AG04450 (cell line): ENCODE results near the gene SORBS2. TPM values are rescaled to one million over a fixed set of nuclear protein-coding genes. Genes with fewer than 3 reads are reported as not detected.
A peak's percentile ranks its signal among the peaks of the same experiment; 100 is the strongest.

Experiments
- CTCF ChIA-PET: fragments of 300-600, 350-600 bp; formaldehyde crosslinking; extraction: SDS; loops from one replicate; lab custom pipeline; 2022; ENCODE audit warnings: antibody characterized with exemption, inconsistent platforms; lab: Charles Lee
- POLR2A ChIA-PET: fragments of 350-600 bp; formaldehyde crosslinking; extraction: SDS; loops from one replicate; lab custom pipeline; 2021; ENCODE audit warnings: antibody characterized with exemption, inconsistent platforms; lab: Yijun Ruan, JAX
- DNase-seq: peaks from one replicate; pipeline ENCODE4 v3.0.0-alpha.2; 2011; ENCODE audit warnings: low read depth, low spot score
- H3K27ac ChIP-seq: one replicate; pipeline ENCODE4 v1.5.1; 2012; ENCODE audit warnings: low read depth, low read length, control low read depth
- H3K27me3 ChIP-seq: one replicate; pipeline ENCODE4 v1.6.0; 2012; ENCODE audit warnings: low read length; ENCODE audit not compliant: control insufficient read depth, insufficient read depth
- H3K4me3 ChIP-seq: 2 replicates; pipeline ENCODE4 v1.5.1; 2011; ENCODE audit warnings: mild to moderate bottlenecking, low read depth, low read length, control low read depth
- H3K9me3 ChIP-seq: 2 replicates; pipeline ENCODE4 v1.5.1; 2012; ENCODE audit warnings: low read length; ENCODE audit not compliant: control insufficient read depth, insufficient read depth
- polyA plus RNA-seq: library from polyadenylated mRNA; depleted of rRNA; stranded (reverse); fragments of >200 nt; gene quantifications from 2 replicates; pipeline ENCODE4 v1.2.3, GENCODE V29; 2011
- TF ChIP-seq, protein P1 (sequence below): IDR thresholded peaks from 2 replicates; pipeline ENCODE4 v1.5.1; 2011; ENCODE audit warnings: low read depth, low read length, control low read depth, inconsistent platforms

Gene SORBS2
- polyA plus RNA-seq, 1 experiment = not detected

DNA sequence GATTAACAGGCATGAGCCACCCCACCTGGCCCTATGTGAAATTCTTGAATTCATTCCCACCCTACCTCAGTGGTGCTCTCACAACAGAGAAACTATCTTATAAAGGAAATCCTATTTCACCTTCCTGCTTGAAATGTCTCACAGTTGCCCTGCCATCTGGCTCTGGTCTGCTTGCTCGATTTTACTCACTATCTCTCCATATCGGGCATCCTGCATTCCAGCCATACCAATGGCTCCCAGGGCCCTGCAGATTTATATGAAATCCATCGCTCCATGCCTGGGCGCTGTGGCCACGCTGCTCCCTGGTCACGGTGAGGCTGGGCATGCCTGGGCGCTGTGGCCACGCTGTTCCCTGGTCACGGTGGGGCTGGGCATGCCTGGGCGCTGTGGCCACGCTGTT is 15.8 kb downstream of the SORBS2 start:
- TF ChIP-seq, protein P1, sequence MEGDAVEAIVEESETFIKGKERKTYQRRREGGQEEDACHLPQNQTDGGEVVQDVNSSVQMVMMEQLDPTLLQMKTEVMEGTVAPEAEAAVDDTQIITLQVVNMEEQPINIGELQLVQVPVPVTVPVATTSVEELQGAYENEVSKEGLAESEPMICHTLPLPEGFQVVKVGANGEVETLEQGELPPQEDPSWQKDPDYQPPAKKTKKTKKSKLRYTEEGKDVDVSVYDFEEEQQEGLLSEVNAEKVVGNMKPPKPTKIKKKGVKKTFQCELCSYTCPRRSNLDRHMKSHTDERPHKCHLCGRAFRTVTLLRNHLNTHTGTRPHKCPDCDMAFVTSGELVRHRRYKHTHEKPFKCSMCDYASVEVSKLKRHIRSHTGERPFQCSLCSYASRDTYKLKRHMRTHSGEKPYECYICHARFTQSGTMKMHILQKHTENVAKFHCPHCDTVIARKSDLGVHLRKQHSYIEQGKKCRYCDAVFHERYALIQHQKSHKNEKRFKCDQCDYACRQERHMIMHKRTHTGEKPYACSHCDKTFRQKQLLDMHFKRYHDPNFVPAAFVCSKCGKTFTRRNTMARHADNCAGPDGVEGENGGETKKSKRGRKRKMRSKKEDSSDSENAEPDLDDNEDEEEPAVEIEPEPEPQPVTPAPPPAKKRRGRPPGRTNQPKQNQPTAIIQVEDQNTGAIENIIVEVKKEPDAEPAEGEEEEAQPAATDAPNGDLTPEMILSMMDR = no peak
- POLR2A ChIA-PET = no interaction called here
- no peak overlapping the region for H3K4me3 ChIP-seq
- H3K9me3 ChIP-seq = no peaks in the 10 kb centered on the region; the same call in 1 of the 2 replicates
- peaks cover 3% of the 10 kb centered on the region for H3K27me3 ChIP-seq
- DNase-seq = no peak
- H3K27ac ChIP-seq = no peak overlapping the region
- CTCF ChIA-PET = no interaction called here

DNA sequence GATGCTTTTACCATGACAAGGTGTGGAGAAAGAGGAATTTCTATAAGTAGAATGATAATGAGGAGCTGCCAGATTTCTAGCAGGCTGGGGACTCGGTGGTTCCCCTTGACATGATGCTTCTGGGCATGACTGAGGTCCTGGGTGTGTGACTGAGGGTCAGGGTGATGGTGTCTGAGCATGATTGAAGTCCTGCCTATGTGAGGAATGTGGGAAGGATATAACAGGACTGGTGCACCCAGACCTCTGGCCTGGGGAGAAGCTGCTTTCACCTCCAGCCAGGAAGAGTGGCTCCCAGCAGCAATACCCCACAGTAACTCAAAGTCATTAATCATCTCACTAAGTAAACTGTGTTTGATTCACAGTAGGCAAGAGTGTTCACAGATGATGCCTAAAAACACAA is 17.4 kb downstream of the SORBS2 start:
- TF ChIP-seq, protein P1 = no peak
- DNase-seq = no peak
- ChIA-PET CTCF (no interaction called here), POLR2A (interaction anchor here (1.3 kb wide), 1 partner anchor 45 kb away, joined by 3 read pairs; no protein-coding TSS in a partner anchor)
- H3K27me3 ChIP-seq = peaks cover 3% of the 10 kb centered on the region
- H3K4me3 ChIP-seq = no peak overlapping the region
- H3K9me3 ChIP-seq = no peaks in the 10 kb centered on the region; the same call in 1 of the 2 replicates
- H3K27ac ChIP-seq = no peak overlapping the region

DNA sequence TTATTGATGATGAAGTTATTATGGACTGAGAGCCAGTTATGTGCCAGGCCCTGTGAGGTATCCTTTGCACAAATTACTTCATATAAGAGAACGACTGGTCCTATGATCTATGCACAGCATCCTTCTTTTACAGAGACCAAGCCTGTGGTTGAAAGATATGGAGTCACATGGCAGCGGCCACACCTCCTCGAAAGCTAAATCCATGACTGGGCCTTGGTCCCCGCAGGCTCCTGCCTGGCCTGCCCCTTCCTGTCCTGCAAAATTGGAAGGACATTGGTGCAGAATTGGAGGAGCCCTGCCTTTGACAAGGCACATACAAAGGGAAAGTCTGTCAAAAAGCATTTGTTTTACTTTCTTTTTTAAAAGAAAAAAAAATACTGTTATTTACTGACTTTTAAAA is 18.3 kb downstream of the SORBS2 start:
- Histone ChIP-seq H3K9me3 (no peaks in the 10 kb centered on the region; the same call in 1 of the 2 replicates), H3K4me3 (no peak overlapping the region), H3K27ac (no peak overlapping the region), H3K27me3 (peaks cover 3% of the 10 kb centered on the region)
- ChIA-PET POLR2A (interaction anchor here (1.3 kb wide), 1 partner anchor 45 kb away, joined by 3 read pairs; no protein-coding TSS in a partner anchor), CTCF (no interaction called here)
- TF ChIP-seq, protein P1 = no peak
- no peak for DNase-seq

DNA sequence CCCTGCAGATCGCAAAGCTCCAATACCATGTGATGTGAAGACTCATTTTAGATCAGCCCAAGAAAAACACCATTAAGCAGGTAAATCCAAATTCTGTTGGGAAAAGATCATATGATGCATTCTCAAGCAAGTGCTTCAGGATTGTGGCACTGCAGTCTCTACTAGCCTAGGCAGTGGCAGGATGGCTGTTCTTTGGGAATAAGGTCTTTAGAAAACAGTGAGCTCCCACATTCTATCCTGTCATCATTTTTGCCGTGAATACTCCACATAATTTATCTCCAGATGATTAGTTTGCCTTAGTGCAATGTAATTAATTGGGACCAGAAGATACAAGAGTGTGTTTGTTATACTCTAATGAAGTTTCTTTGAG is 18.9 kb downstream of the SORBS2 start:
- ChIA-PET CTCF (no interaction called here), POLR2A (no interaction called here)
- no peak overlapping the region for H3K4me3 ChIP-seq
- TF ChIP-seq, protein P1 = no peak
- no peak overlapping the region for H3K27ac ChIP-seq
- no peaks in the 10 kb centered on the region; the same call in 1 of the 2 replicates for H3K9me3 ChIP-seq
- peaks cover 3% of the 10 kb centered on the region for H3K27me3 ChIP-seq
- DNase-seq = no peak

DNA sequence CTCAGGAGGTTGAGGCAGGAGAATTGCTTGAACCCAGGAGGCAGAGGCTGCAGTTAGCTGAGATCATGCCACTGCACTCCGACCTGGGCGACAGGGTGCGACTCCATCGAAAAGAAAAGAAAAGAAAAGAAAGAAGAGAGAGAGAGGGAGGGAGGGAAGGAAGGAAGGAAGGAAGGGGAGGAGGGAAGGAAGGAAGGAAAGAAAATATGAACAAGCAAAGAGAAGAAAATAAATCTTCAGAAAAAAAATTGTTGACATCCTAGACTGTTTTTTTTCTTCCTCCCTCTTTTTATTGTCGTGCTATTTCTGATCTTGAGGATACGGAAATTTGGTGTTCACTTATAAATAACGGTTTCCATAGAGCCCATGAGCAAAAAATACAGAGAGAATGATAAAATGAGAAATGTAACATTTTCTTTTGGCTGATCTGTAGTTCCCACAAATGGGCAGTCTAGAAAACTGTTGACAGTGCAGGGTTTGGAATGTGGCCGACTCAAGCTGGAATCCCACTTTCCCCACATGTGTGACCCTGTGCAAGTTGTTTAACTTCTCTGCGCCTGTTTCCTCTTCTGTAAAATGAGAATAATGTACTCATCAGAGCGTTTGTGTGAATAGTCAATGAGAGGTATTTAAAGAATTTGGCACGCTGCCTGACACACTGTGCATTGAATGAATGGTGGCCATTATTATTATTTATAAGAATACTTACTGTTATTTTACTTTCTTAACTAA is 19.4 kb downstream of the SORBS2 start:
- CTCF ChIA-PET = interaction anchor here (0.6 kb wide), 1 partner anchor 399 kb away, joined by 4 read pairs; the partner anchor contains the start of gene CYP4V2
- H3K27ac ChIP-seq = no peak overlapping the region
- TF ChIP-seq, protein P1 = no peak

More for the DNA sequence above, 19.4 kb downstream of the SORBS2 start:
- Histone ChIP-seq H3K9me3 (no peaks in the 10 kb centered on the region; the same call in 1 of the 2 replicates), H3K4me3 (no peak overlapping the region), H3K27me3 (peaks cover under 1% of the 10 kb centered on the region)
- POLR2A ChIA-PET = no interaction called here
- DNase-seq = peak; percentile 89
